H9 (cell line): ENCODE data around the gene ATRNL1. TPM values are rescaled to one million over a fixed set of nuclear protein-coding genes. Genes with fewer than 3 reads are reported as not detected.

Source experiments
- DNase-seq: peaks from one replicate; pipeline ENCODE4 v3.0.0-alpha.2; 2017
- H2AFZ ChIP-seq: one replicate; pipeline ENCODE4 v1.6.1; 2013; ENCODE audit warnings: mild to moderate bottlenecking, low read length, control low read depth, moderate library complexity
- H2AK5ac ChIP-seq: 2 replicates; pipeline ENCODE4 v1.6.1; 2013; ENCODE audit warnings: low read length, control low read depth, mixed read lengths; ENCODE audit not compliant: insufficient read length
- H2BK120ac ChIP-seq: one replicate; pipeline ENCODE4 v1.6.1; 2013; ENCODE audit warnings: low read depth, mild to moderate bottlenecking, low read length, control low read depth, inconsistent platforms; ENCODE audit not compliant: poor library complexity, severe bottlenecking
- H2BK12ac ChIP-seq: 2 replicates; pipeline ENCODE4 v1.6.1; 2013; ENCODE audit warnings: low read length, control low read depth, mixed read lengths, low read depth; ENCODE audit not compliant: insufficient read length
- H2BK15ac ChIP-seq: 2 replicates; pipeline ENCODE4 v1.6.1; 2013; ENCODE audit warnings: low read depth, low read length, control low read depth
- H2BK20ac ChIP-seq: one replicate; pipeline ENCODE4 v1.6.1; 2013; ENCODE audit warnings: low read depth, mild to moderate bottlenecking, low read length, control low read depth, inconsistent platforms; ENCODE audit not compliant: poor library complexity, severe bottlenecking
- H2BK5ac ChIP-seq: 2 replicates; pipeline ENCODE4 v1.6.1; 2013; ENCODE audit warnings: low read length, control low read depth, mixed read lengths; ENCODE audit not compliant: insufficient read length
- H3K14ac ChIP-seq: 2 replicates; pipeline ENCODE4 v1.6.1; 2013; ENCODE audit warnings: low read length, control low read depth; ENCODE audit not compliant: insufficient read depth
- H3K18ac ChIP-seq: 2 replicates; pipeline ENCODE4 v1.6.1; 2013; ENCODE audit warnings: low read depth, mild to moderate bottlenecking, mixed read lengths, low read length, control low read depth; ENCODE audit not compliant: insufficient read length
- H3K23ac ChIP-seq: 2 replicates; pipeline ENCODE4 v1.6.1; 2013; ENCODE audit warnings: low read length, control low read depth, mixed read lengths, low read depth; ENCODE audit not compliant: insufficient read length
- H3K23me2 ChIP-seq: 2 replicates; pipeline ENCODE4 v1.6.1; 2013; ENCODE audit warnings: low read depth, mild to moderate bottlenecking, mixed read lengths, low read length, control low read depth; ENCODE audit not compliant: insufficient read length, poor library complexity, severe bottlenecking
- H3K27ac ChIP-seq: 2 replicates; pipeline ENCODE4 v1.5.1; 2013; ENCODE audit warnings: low read length, control low read depth, mixed read lengths, low read depth; ENCODE audit not compliant: insufficient read length
- H3K27me3 ChIP-seq: 2 replicates; pipeline ENCODE4 v1.6.1; 2013; ENCODE audit warnings: low read length, control low read depth, inconsistent platforms; ENCODE audit not compliant: insufficient read depth
- H3K4ac ChIP-seq: 2 replicates; pipeline ENCODE4 v1.6.1; 2013; ENCODE audit warnings: low read depth, mild to moderate bottlenecking, control low read depth, inconsistent platforms, low read length, moderate library complexity
- H3K4me1 ChIP-seq: 2 replicates; pipeline ENCODE4 v1.6.1; 2013; ENCODE audit warnings: low read length, control low read depth, inconsistent platforms; ENCODE audit not compliant: insufficient read depth
- H3K4me2 ChIP-seq: 2 replicates; pipeline ENCODE4 v1.6.1; 2013; ENCODE audit warnings: low read length, control low read depth, mixed read lengths; ENCODE audit not compliant: insufficient read length, insufficient read depth
- H3K56ac ChIP-seq: 2 replicates; pipeline ENCODE4 v1.6.1; 2013; ENCODE audit warnings: low read depth, mild to moderate bottlenecking, mixed read lengths, low read length, control low read depth; ENCODE audit not compliant: insufficient read length
- H3K79me1 ChIP-seq: 2 replicates; pipeline ENCODE4 v1.6.1; 2013; ENCODE audit warnings: low read depth, mild to moderate bottlenecking, moderate library complexity, low read length, control low read depth, inconsistent platforms; ENCODE audit not compliant: insufficient read depth, poor library complexity, severe bottlenecking
- H3K79me2 ChIP-seq: 2 replicates; pipeline ENCODE4 v1.6.1; 2013; ENCODE audit warnings: low read length, control low read depth, inconsistent platforms; ENCODE audit not compliant: insufficient read depth
- H3K9ac ChIP-seq: 2 replicates; pipeline ENCODE4 v1.6.1; 2013; ENCODE audit warnings: low read length, control low read depth, mixed read lengths; ENCODE audit not compliant: insufficient read length; ENCODE audit errors: extremely low read depth
- H3K9me3 ChIP-seq: one replicate; pipeline ENCODE4 v1.6.1; 2013; ENCODE audit warnings: low read depth, low read length, inconsistent platforms; ENCODE audit not compliant: control insufficient read depth
- H3T11ph ChIP-seq: one replicate; pipeline ENCODE4 v1.6.1; 2013; ENCODE audit warnings: mild to moderate bottlenecking, low read length, control low read depth, inconsistent platforms
- H4K20me1 ChIP-seq: one replicate; pipeline ENCODE4 v1.6.1; 2013; ENCODE audit not compliant: control insufficient read depth, insufficient read length, insufficient read depth
- H4K5ac ChIP-seq: 2 replicates; pipeline ENCODE4 v1.6.1; 2013; ENCODE audit warnings: low read depth, mild to moderate bottlenecking, mixed read lengths, low read length, control low read depth; ENCODE audit not compliant: insufficient read length
- H4K8ac ChIP-seq: replicated peaks from 2 replicates; pipeline ENCODE4 v1.6.1; 2013; ENCODE audit warnings: low read length, control low read depth, mixed read lengths, low read depth; ENCODE audit not compliant: insufficient read length
- H4K91ac ChIP-seq: 2 replicates; pipeline ENCODE4 v1.6.1; 2013; ENCODE audit warnings: low read depth, mild to moderate bottlenecking, moderate library complexity, mixed read lengths, low read length, control low read depth; ENCODE audit not compliant: insufficient read length
- H3K27ac Mint-ChIP-seq, 3 experiments: 2 replicates in 2 of 3; 3 replicates in 1 of 3; pipeline ENCODE4 v1.8.0; 2020 to 2021; ENCODE audit warnings: mixed read lengths in 3 of 3, mild to moderate bottlenecking in 1 of 3, moderate library complexity in 1 of 3
- H3K27me3 Mint-ChIP-seq: 2 replicates; pipeline ENCODE4 v1.8.0; 2021; ENCODE audit warnings: low read depth, mild to moderate bottlenecking, moderate library complexity, mixed read lengths
- H3K36me3 Mint-ChIP-seq, 3 experiments: 2 replicates in 2 of 3; 3 replicates in 1 of 3; pipeline ENCODE4 v1.8.0; 2020 to 2021; ENCODE audit warnings: low read depth in 3 of 3, mixed read lengths in 3 of 3; ENCODE audit not compliant: insufficient read depth in 1 of 3
- H3K4me1 Mint-ChIP-seq, 2 experiments: 2 replicates each; pipeline ENCODE4 v1.8.0; 2020; ENCODE audit warnings: mixed read lengths in 2 of 2
- H3K4me3 Mint-ChIP-seq, 2 experiments: 2 replicates in 1 of 2; 3 replicates in 1 of 2; pipeline ENCODE4 v1.8.0; 2020 to 2021; ENCODE audit warnings: mild to moderate bottlenecking in 2 of 2, mixed read lengths in 2 of 2, moderate library complexity in 1 of 2
- H3K9me3 Mint-ChIP-seq, 2 experiments: 2 replicates in 1 of 2; 3 replicates in 1 of 2; pipeline ENCODE4 v1.8.0; 2020; ENCODE audit warnings: mild to moderate bottlenecking in 2 of 2, mixed read lengths in 2 of 2, moderate library complexity in 1 of 2
- CTCF ChIP-seq: fragments of 200-600 bp; sonication (generic); conservative IDR thresholded peaks from 3 replicates; pipeline ENCODE4 v1.8.0; 2021; ENCODE audit warnings: antibody characterized with exemption, mild to moderate bottlenecking
- WGBS: extraction: QIAGEN DNeasy Blood & Tissue Kit; methylation state at CpG from one replicate; pipeline ENCODE4 v1.1.7; 2013; ENCODE audit warnings: missing lambda C conversion rate, low lambda C conversion rate, mixed read lengths; ENCODE audit not compliant: insufficient read length; ENCODE audit errors: extremely low coverage; 5-methylcytosine and 5-hydroxymethylcytosine counted together
- total RNA-seq: library from RNA; stranded (reverse); gene quantifications from 2 replicates; pipeline ENCODE4 v1.2.1, GENCODE V29; 2021

ATRNL1 gene
- total RNA-seq, 1 experiment from 2014 or later: 9.2 TPM

- H3K18ac ChIP-seq: no peak overlapping the region
- Mint-ChIP-seq H3K4me1 (peaks cover 18 to 22% of the 10 kb centered on the region in 2 experiments), H3K36me3 (no peaks in the 10 kb centered on the region; a peak in 1 of 7 replicates), H3K9me3 (no peaks in the 10 kb centered on the region), H3K4me3 (no peak overlapping the region), H3K27ac (peak overlapping the region in 1 of 3 experiments; percentile 74; a peak in 4 of 7 replicates), H3K27me3 (peaks cover 1% of the 10 kb centered on the region; the same call in 1 of the 2 replicates)
- H3K14ac ChIP-seq: no peak overlapping the region
- no peak overlapping the region for H2BK120ac ChIP-seq
- H2AFZ ChIP-seq: no peak overlapping the region
- H3K9me3 ChIP-seq: no peaks in the 10 kb centered on the region
- no peaks in the 10 kb centered on the region for H3K27me3 ChIP-seq
- no peak overlapping the region for H3K56ac ChIP-seq
- H4K20me1 ChIP-seq: no peaks in the 10 kb centered on the region
- H4K5ac ChIP-seq: no peak overlapping the region
- no peak overlapping the region for H3K4ac ChIP-seq
- H3K27ac ChIP-seq: no peak overlapping the region
- no peak overlapping the region for H3K9ac ChIP-seq
- H2BK15ac ChIP-seq: no peak overlapping the region
- no peak overlapping the region for H2BK12ac ChIP-seq
- no peak for DNase-seq
- TF ChIP-seq CTCF: no peak
- H2BK5ac ChIP-seq: no peak overlapping the region
- no peak overlapping the region for H4K91ac ChIP-seq
- no peak overlapping the region for H4K8ac ChIP-seq
- H3K79me1 ChIP-seq: no peaks in the 10 kb centered on the region
- no peak overlapping the region for H2BK20ac ChIP-seq
- H3K23me2 ChIP-seq: no peaks in the 10 kb centered on the region
- H3K23ac ChIP-seq: no peak overlapping the region
- no peak overlapping the region for H3K4me2 ChIP-seq
- no CpG with 5 or more reads among the region's 5 CpGs for WGBS
- H3T11ph ChIP-seq: no peak overlapping the region
- no peaks in the 10 kb centered on the region for H3K79me2 ChIP-seq
- no peak overlapping the region for H2AK5ac ChIP-seq
- H3K4me1 ChIP-seq: no peaks in the 10 kb centered on the region; the same call in 1 of the 2 replicates
Observed at GRCh38 chr10:115957786-115958442, 864.7 kb downstream of the ATRNL1 start.
